ENCODE measurements around the gene DMD. TPM values are rescaled to one million over a fixed set of nuclear protein-coding genes. Genes with fewer than 3 reads are reported as not detected.

The DMD gene
- polyA plus RNA-seq, 3 donors = 14.9 to 18.3 (median 15.4) TPM

DNA sequence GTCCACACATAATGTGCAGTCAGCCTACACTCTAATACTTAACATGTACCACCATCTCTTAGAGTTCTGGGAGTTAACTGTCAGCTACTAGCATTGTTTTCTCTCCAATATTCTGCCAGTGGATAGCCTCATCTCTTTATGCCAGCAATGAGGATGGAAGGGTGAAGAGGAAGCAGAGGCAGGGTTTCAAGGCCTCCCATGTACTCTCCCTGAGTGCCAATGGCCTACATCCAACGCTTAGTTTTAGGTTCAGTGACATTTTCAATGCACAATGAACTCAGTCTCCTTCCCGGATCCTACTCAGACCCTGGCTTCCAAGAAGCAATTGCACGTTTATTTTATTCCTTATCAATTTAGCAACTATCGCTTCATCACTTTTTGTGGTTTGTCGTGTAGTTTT lies 686.1 kb downstream of the DMD start:
- DNase-seq (ENCODE audit: low read depth in 3 of 3, low spot score in 2 of 3) = no peak

- DNase-seq (ENCODE audit: low read depth in 3 of 3, low spot score in 2 of 3) = no peak
Measured at GRCh38 chrX:32524385-32524784, 687.0 kb downstream of the DMD start.

DNA sequence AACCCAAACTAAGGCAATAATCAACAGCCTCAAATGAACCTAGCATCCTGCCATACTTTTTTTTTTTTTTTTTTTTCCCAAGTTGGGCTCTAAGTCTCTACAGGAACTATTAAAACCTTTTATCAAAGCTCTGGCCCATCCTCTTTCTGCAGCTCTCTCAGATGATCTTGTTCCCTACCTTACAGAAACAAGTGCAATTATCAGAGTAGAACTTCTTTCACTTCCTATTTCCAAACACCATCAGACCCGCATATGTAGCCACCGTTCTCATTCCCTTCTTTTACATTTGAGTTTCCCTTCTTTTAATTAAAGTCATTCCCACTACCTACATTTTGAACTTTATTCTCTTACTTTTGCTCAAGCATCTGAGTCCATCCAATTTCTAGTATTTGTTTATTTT lies 690.6 kb downstream of the DMD start:
- DNase-seq (ENCODE audit: low read depth in 3 of 3, low spot score in 2 of 3) = no peak

DNA sequence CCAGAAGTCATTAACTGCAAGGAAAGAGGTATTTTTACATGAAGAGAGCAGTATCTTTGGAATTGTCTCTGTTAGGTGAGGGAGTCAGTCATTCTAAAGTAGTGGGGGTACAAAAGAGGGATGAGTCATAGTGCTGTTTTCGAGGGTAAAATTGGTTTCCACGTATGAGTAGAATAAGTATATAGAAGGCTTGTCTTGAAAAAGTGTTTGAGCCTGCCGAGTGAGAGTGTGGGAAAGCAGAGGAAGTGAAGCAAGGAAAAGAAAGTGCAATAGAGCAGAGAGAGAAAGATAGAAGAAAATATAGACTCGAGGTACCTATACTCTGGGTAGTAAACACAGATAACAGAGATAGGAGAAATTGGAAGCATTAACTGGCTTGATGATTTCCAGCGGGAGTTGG lies 696.4 kb downstream of the DMD start:
- DNase-seq (ENCODE audit: low read depth in 3 of 3, low spot score in 2 of 3) = no peak

DNA sequence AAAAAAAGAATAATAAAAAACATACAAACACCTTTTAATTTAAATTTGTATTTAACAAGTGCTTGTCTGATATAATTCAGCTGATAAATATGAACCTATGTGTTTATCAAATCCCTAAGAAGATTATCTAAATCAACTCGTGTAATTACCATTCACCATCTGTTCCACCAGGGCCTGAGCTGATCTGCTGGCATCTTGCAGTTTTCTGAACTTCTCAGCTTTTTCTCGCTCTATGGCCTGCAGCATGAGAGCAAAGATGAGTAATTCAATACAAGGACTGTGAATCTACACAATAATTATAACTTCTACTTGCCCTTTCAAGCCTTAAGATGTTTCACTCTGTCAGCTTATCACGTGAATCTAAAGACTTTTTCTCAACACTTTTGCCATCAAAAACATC lies 709.7 kb downstream of the DMD start:
- no peak for DNase-seq (ENCODE audit: low read depth in 3 of 3, low spot score in 2 of 3)

DNA sequence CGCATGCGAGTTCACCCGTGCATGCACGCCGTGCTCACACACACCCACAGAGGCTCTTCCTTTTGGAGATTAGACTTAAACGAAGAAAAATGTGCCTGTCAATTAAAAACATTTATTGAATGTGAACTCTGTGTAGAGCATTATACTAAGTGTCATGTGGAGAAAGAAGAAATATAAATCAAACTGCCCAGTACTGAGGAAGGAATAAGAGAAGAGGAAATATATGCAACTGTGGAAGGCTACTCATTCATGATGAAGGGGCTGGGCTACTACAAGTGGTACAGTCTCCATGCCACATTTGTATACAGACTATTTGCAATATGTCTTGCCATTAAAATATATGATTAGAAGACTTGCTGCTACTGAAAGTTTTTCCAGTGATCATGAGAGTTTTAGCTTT lies 714.7 kb downstream of the DMD start:
- DNase-seq (ENCODE audit: low read depth in 3 of 3, low spot score in 2 of 3) = no peak

- DNase-seq (ENCODE audit: low read depth in 3 of 3, low spot score in 2 of 3) = no peak
Measured at GRCh38 chrX:32495855-32496254, 715.5 kb downstream of the DMD start.

DNA sequence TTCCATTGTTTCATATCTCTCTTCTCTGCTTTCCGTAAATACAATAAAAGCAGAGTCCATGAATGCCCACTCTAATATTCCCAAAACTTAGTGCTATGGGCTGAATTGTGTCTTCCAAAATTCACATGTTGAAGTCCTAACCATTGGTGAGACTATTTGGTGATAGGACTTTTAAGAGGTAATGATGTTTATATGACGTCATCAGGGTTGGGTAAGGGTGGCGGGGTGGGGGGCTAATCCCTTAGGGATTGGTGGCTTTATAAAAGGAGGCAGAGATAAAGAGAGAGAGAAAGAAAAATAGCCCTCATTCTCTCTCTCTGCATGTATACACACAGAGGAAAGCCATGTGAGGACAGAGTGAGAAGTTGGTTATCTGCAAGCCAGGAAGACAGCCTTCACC lies 722.2 kb downstream of the DMD start:
- DNase-seq (ENCODE audit: low read depth in 3 of 3, low spot score in 2 of 3) = no peak

GRCh38 chrX:32483534-32484136 lies 727.7 kb downstream of the DMD start:
- DNase-seq (ENCODE audit: low read depth in 3 of 3, low spot score in 2 of 3) = no peak

- DNase-seq (ENCODE audit: low read depth in 3 of 3, low spot score in 2 of 3) = no peak
Measured at GRCh38 chrX:32480019-32480418, 731.3 kb downstream of the DMD start.

GRCh38 chrX:32472364-32472763 lies 739.0 kb downstream of the DMD start:
- no peak for DNase-seq (ENCODE audit: low read depth in 3 of 3, low spot score in 2 of 3)

GRCh38 chrX:32455704-32456103 lies 755.6 kb downstream of the DMD start:
- DNase-seq (ENCODE audit: low read depth in 3 of 3, low spot score in 2 of 3) = no peak

- DNase-seq (ENCODE audit: low read depth in 3 of 3, low spot score in 2 of 3) = no peak
Measured at GRCh38 chrX:32451954-32452695, 759.2 kb downstream of the DMD start.

GRCh38 chrX:32448945-32449344 lies 762.4 kb downstream of the DMD start:
- DNase-seq (ENCODE audit: low read depth in 3 of 3, low spot score in 2 of 3) = no peak

- DNase-seq (ENCODE audit: low read depth in 3 of 3, low spot score in 2 of 3) = no peak
Measured at GRCh38 chrX:32448320-32448719, 763.0 kb downstream of the DMD start.

DNA sequence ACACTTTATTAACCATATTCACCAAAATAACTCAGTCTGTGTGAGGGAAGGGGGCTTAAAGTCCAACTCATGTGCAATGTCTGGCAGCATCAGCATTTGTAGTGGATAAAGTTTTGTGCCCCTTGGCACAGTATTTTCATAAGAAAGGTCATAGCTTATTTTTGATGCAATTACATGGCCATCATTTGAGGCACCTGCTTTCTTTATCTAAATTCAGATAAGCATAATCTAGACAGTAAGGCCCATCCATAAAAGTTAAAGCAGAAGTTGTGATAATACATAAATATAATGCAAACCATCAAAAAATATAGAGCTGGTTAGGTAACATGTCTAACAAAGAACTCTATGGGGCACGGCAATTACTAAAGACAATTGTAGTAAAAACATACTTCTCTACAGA lies 763.7 kb downstream of the DMD start:
- DNase-seq (ENCODE audit: low read depth in 3 of 3, low spot score in 2 of 3) = no peak

DNA sequence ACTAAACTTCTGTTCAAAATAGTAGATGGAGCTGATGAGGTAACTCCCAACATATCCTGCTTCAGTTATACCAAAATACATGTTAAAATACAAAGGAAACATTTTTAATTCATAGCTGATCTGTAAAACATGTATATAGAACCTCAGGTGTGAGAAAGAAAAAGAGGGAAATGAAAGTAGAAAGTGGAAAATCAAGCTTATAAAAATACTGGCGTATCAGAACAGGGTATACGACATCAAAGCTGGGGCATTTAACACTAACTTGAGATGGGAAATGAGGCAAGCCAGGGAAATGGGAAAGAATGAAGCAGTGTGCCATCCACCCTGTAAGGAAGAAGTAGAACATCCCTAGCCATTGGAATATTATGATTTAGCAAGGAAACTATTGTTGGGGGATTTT lies 767.5 kb downstream of the DMD start:
- no peak for DNase-seq (ENCODE audit: low read depth in 3 of 3, low spot score in 2 of 3)

DNA sequence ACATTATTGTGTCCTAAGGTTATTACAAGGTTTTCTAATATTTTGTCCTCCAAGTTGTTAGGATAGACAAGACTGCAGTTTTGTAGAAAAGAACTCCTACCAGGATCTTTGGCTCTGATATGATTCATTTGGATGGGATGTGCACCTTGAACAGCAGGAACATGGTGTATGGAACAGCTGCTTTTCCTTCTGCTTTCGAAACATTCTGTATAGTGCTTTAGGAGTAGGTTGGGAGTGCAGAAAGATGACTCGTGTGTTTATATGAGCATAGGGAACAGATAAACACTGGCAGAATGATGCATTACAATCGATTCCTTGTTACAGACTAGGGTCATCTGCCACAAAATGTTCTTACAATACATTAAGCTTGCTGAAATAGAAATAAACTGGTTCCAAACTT lies 790.1 kb downstream of the DMD start:
- no peak for DNase-seq (ENCODE audit: low read depth in 3 of 3, low spot score in 2 of 3)

DNA sequence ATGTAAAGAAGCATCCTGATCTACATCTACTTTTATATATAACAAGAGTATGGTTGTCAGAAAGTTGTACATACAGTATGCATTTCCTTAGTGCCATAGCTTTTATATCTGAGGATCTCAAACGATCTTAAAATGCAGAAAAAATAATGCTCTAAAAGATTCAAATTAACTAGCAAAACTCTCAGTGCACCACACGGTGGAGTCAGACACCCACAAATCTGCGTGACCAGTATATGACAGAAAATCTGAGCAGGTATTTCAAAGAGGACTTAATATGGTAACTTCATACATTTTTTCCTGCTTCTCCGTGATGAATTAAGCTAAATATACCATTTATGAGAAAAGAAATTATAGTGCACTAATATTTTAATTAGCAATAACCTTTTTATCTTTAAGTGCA lies 803.0 kb downstream of the DMD start:
- no peak for DNase-seq (ENCODE audit: low read depth in 3 of 3, low spot score in 2 of 3)

GRCh38 chrX:32397562-32398216 lies 813.7 kb downstream of the DMD start:
- DNase-seq (ENCODE audit: low read depth in 3 of 3, low spot score in 2 of 3) = no peak

DNA sequence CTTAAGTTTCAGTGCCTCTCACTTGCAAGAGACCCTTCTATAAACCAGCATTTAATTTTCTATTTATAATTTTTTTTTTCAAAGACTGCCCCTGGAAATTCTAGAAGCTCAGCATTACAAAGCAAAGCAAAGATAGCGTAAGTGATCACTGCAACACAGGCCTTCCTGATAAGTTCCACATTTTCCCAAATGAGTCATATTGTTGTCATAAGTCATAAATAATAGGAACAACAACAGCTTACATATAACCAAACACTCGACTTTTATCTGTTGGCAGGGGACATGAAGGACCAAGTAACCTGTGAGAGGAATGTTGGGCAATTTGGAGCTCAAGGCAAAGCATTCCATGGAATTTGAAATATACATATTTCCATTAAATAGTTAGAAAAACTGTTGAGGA lies 815.5 kb downstream of the DMD start:
- DNase-seq (ENCODE audit: low read depth in 3 of 3, low spot score in 2 of 3) = no peak

DNA sequence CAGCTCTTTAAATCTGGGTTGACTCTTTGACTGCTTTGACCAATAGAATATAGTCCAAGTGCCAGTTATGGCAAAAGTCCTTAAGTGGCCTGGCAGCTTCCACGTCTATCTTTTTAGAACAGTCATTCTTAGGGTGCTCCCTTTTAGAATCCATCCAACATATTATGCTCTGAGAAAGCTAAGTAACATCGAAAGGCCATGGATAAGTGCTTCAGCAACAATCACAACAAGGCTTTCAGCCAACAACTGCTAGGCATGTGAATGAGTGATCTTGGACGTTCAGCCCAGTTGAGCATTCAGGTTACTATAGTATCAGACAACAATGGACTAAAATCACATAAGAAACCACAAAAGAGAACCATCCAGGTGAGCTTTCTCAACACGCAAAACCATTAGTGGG lies 818.7 kb downstream of the DMD start:
- no peak for DNase-seq (ENCODE audit: low read depth in 3 of 3, low spot score in 2 of 3)

Data from right renal cortex interstitium (tissue), 3 donors.